Measurements from ENCODE around the gene LMF1. TPM values are rescaled to one million over a fixed set of nuclear protein-coding genes. Genes with fewer than 3 reads are reported as not detected.
"Not testable (repeated sequence)": the region's sequence is repeated elsewhere in the genome, so short reads cannot be mapped to it uniquely, and the experiment has no call there.

The LMF1 gene
- total RNA-seq, 1 donor from 2014 or later = 16.0 TPM

GRCh38 chr16:962366-962765 lies 8.4 kb downstream of the LMF1 start:
- DNase-seq (ENCODE audit: low read depth, low spot score) = no peak
- peaks cover 5% of the 10 kb centered on the region for H3K9me3 Mint-ChIP-seq
- H3K27ac Mint-ChIP-seq (ENCODE audit: unreplicated experiment) = peak overlapping the region; percentile 67
- H3K36me3 Mint-ChIP-seq (ENCODE audit: low read depth) = peaks cover 27% of the 10 kb centered on the region
- H3K4me1 Mint-ChIP-seq = peaks cover 13% of the 10 kb centered on the region
- no peaks in the 10 kb centered on the region for H3K27me3 Mint-ChIP-seq (ENCODE audit: low read depth)
- no peak overlapping the region for H3K4me3 Mint-ChIP-seq
- TF ChIP-seq CTCF (conservative IDR thresholded peaks at IDR 0.05) = no peak

DNA sequence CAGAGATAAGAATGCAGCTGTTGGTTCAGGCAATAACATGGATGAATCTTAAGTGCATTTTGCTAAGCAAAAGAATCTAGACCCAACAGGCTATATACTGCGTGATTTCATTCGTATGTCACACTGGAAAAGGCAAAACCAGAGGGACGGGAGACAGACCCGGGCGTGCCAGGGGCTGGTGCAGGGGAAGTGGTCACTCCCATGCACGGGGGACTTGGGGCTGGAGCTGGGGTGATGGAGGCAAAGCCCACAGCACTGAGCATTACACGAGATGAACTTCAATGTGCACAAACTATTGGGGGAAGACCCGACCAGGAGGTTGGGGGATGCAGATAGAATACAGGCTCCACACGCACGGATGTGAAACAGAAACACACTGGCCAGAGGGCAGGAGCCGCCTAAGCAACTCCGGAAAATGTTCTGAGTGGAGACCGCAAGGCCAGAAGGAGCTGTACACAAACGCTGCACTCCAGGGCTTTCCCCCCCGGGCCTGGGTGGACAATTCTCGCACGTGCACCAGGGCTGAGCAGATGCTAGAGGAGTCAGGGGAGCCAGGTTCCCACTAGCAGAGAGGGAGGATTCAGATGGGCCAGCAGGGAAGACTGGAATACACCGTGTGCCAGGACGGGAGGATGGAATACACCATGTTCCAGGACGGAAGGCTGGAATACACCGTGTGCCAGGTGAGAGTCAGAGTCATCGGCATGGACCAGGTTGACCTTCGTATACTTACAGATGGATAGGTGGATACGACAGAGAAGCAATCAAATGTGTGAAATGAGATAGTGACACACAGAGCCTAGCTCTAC lies 11.3 kb downstream of the LMF1 start:
- Mint-ChIP-seq H3K4me3 (no peak overlapping the region), H3K9me3 (no peaks in the 10 kb centered on the region), H3K27me3 (ENCODE audit: low read depth) (no peaks in the 10 kb centered on the region), H3K27ac (ENCODE audit: unreplicated experiment) (peak overlapping the region; percentile 62), H3K36me3 (ENCODE audit: low read depth) (peaks cover 6% of the 10 kb centered on the region), H3K4me1 (peaks cover 10% of the 10 kb centered on the region)
- no peak for TF ChIP-seq CTCF (conservative IDR thresholded peaks at IDR 0.05)
- no peak for DNase-seq (ENCODE audit: low read depth, low spot score)

DNA sequence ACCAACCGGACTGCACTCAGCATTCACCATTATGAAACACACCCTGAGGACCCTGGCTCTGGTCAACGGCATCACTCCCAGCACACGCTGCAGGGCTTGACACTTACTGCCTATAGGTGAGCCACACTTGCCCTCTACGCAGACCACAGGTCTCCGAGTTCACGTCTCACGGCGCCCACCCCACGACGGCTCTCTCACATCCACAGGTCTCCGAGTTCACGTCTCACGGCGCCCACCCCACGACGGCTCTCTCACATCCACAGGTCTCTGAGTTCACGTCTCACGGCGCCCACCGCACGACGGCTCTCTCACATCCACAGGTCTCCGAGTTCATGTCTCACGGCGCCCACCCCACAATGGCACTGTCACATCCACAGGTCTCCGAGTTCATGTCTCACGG lies 15.0 kb downstream of the LMF1 start:
- not testable (repeated sequence) for H3K4me3 Mint-ChIP-seq; H3K36me3 Mint-ChIP-seq (ENCODE audit: low read depth); H3K9me3 Mint-ChIP-seq; H3K4me1 Mint-ChIP-seq; H3K27me3 Mint-ChIP-seq (ENCODE audit: low read depth); DNase-seq (ENCODE audit: low read depth, low spot score)
- peak overlapping the region; percentile 27 for H3K27ac Mint-ChIP-seq (ENCODE audit: unreplicated experiment)

GRCh38 chr16:953818-954217 lies 17.0 kb downstream of the LMF1 start:
- H3K36me3 Mint-ChIP-seq (ENCODE audit: low read depth); H3K4me3 Mint-ChIP-seq; H3K27me3 Mint-ChIP-seq (ENCODE audit: low read depth); H3K4me1 Mint-ChIP-seq; H3K9me3 Mint-ChIP-seq; DNase-seq (ENCODE audit: low read depth, low spot score): not testable (repeated sequence)
- H3K27ac Mint-ChIP-seq (ENCODE audit: unreplicated experiment) = peak overlapping the region; percentile 48

- H3K4me1 Mint-ChIP-seq = no peaks in the 10 kb centered on the region
- no peaks in the 10 kb centered on the region for H3K27me3 Mint-ChIP-seq (ENCODE audit: low read depth)
- no peaks in the 10 kb centered on the region for H3K9me3 Mint-ChIP-seq
- H3K36me3 Mint-ChIP-seq (ENCODE audit: low read depth) = peaks cover 6% of the 10 kb centered on the region
- no peak overlapping the region for H3K4me3 Mint-ChIP-seq
- no peak for TF ChIP-seq CTCF (conservative IDR thresholded peaks at IDR 0.05)
- DNase-seq (ENCODE audit: low read depth, low spot score) = no peak
- no peak overlapping the region for H3K27ac Mint-ChIP-seq (ENCODE audit: unreplicated experiment)
These were observed 18.5 kb downstream of the LMF1 start for GRCh38 chr16:952321-952720.

DNA sequence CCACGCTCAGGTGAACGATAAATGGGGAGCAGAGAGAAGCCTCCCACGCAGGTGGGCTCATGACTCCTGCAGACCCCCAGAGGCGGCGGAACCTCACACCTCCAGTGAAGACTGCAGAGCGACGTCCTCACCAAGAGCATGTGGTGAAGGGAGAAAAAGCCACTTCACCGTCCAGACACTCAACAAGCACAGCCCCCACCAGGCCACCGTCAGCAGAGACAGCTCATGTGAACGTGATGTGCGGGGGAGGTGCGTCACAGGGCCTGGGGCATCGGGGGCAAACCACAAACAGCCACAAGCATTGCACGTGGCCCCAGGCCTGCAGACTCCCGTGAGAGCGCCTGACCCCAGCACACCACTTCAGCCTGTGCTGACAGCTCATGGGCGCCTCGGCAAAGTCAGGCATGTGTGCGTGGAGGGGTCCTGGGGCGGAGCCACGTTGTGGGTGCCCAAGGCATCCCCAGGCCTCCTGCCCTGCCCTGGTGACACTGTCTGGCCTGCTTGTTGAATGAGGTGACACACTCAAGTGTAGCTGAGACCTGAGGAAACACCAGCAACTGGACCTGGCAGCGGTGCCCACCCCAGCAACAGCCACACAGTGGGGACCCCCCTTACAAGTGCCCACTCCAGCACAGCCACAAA lies 19.0 kb downstream of the LMF1 start:
- Mint-ChIP-seq H3K4me3 (no peak overlapping the region), H3K36me3 (ENCODE audit: low read depth) (peaks cover 6% of the 10 kb centered on the region), H3K27me3 (ENCODE audit: low read depth) (no peaks in the 10 kb centered on the region), H3K9me3 (no peaks in the 10 kb centered on the region), H3K27ac (ENCODE audit: unreplicated experiment) (no peak overlapping the region), H3K4me1 (no peaks in the 10 kb centered on the region)
- no peak for TF ChIP-seq CTCF (conservative IDR thresholded peaks at IDR 0.05)
- DNase-seq (ENCODE audit: low read depth, low spot score) = no peak

- not testable (repeated sequence) for H3K27ac Mint-ChIP-seq (ENCODE audit: unreplicated experiment); H3K36me3 Mint-ChIP-seq (ENCODE audit: low read depth); H3K9me3 Mint-ChIP-seq
These were observed 19.8 kb downstream of the LMF1 start for GRCh38 chr16:950733-951573.

DNA sequence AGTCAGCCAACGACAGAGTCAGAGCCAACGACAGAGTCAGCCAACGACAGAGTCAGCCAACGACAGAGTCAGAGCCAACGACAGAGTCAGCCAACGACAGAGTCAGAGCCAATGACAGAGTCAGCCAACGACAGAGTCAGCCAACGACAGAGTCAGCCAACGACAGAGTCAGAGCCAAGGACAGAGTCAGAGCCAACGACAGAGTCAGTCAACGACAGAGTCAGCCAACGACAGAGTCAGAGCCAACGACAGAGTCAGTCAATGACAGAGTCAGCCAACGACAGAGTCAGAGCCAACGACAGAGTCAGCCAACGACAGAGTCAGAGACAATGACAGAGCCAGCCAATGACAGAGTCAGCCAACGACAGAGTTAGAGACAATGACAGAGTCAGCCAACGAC lies 22.0 kb downstream of the LMF1 start:
- not testable (repeated sequence) for H3K27me3 Mint-ChIP-seq (ENCODE audit: low read depth); H3K27ac Mint-ChIP-seq (ENCODE audit: unreplicated experiment); H3K4me1 Mint-ChIP-seq; H3K9me3 Mint-ChIP-seq; H3K4me3 Mint-ChIP-seq; DNase-seq (ENCODE audit: low read depth, low spot score)
- peaks cover 19% of the 10 kb centered on the region for H3K36me3 Mint-ChIP-seq (ENCODE audit: low read depth)

More at GRCh38 chr16:950733-951573, 19.8 kb downstream of the LMF1 start:
- H3K27me3 Mint-ChIP-seq (ENCODE audit: low read depth); H3K4me1 Mint-ChIP-seq; H3K4me3 Mint-ChIP-seq; DNase-seq (ENCODE audit: low read depth, low spot score): not testable (repeated sequence)

- H3K27ac Mint-ChIP-seq (ENCODE audit: unreplicated experiment); H3K9me3 Mint-ChIP-seq; H3K4me3 Mint-ChIP-seq; H3K4me1 Mint-ChIP-seq; H3K27me3 Mint-ChIP-seq (ENCODE audit: low read depth); DNase-seq (ENCODE audit: low read depth, low spot score): not testable (repeated sequence)
- peaks cover 22% of the 10 kb centered on the region for H3K36me3 Mint-ChIP-seq (ENCODE audit: low read depth)
These were observed 22.9 kb downstream of the LMF1 start for GRCh38 chr16:947922-948303.
